ENCODE results near the gene FPGT. TPM values are rescaled to one million over a fixed set of nuclear protein-coding genes. Genes with fewer than 3 reads are reported as not detected.
"Not testable (repeated sequence)": the region's sequence is repeated elsewhere in the genome, so short reads cannot be mapped to it uniquely, and the experiment has no call there.

FPGT gene
- total RNA-seq, 3 donors from 2014 or later (not counting 1 experiment from before 2014, with no cell fraction given) = 3.0 to 5.4 (median 3.5) TPM

DNA sequence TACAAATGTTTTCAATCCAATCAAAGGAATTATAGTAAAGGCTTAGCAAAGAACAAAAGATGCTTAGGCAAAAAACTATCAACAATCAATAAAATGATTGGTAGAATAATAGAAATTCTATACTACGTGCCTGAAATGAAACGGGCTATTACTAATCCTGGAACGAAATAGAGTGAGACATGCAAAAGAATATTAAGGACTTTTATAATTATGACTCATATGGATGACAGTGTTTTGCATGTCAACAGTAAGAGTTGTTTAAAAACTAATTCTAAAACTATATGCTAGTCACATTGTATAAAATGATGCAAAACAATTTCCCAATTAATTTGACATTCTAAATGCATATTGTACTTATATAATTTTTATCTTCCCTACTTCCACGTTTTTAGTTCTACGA, 35.7 kb upstream of the FPGT start:
- Histone ChIP-seq H3K4me3 (ENCODE audit: low read length) (no peak overlapping the region), H3K27me3 (ENCODE audit: control insufficient read depth, insufficient read depth, low read length) (no peaks in the 10 kb centered on the region), H3K4me1 (ENCODE audit: control insufficient read depth, insufficient read depth, low read length) (no peaks in the 10 kb centered on the region), H3K27ac (ENCODE audit: low read length) (no peak overlapping the region), H3K9me3 (ENCODE audit: control insufficient read depth, insufficient read depth, low read length) (no peaks in the 10 kb centered on the region), H3K36me3 (ENCODE audit: control insufficient read depth, insufficient read depth, low read length) (no peaks in the 10 kb centered on the region)
- Mint-ChIP-seq H3K27ac (no peak overlapping the region), H3K4me1 (no peaks in the 10 kb centered on the region), H3K27me3 (ENCODE audit: low read depth in 2 of 2) (no peaks in the 10 kb centered on the region), H3K4me3 (no peak overlapping the region), H3K36me3 (no peaks in the 10 kb centered on the region), H3K9me3 (peaks cover 4 to 6% of the 10 kb centered on the region in 2 donors)
- no CpG with 5 or more reads among the region's 5 CpGs for WGBS (ENCODE audit: insufficient coverage)
- intact Hi-C loops (cut with micrococcal nuclease) = no loop called here
- no peak for DNase-seq
- no peak for ATAC-seq
- TF ChIP-seq, protein P1, sequence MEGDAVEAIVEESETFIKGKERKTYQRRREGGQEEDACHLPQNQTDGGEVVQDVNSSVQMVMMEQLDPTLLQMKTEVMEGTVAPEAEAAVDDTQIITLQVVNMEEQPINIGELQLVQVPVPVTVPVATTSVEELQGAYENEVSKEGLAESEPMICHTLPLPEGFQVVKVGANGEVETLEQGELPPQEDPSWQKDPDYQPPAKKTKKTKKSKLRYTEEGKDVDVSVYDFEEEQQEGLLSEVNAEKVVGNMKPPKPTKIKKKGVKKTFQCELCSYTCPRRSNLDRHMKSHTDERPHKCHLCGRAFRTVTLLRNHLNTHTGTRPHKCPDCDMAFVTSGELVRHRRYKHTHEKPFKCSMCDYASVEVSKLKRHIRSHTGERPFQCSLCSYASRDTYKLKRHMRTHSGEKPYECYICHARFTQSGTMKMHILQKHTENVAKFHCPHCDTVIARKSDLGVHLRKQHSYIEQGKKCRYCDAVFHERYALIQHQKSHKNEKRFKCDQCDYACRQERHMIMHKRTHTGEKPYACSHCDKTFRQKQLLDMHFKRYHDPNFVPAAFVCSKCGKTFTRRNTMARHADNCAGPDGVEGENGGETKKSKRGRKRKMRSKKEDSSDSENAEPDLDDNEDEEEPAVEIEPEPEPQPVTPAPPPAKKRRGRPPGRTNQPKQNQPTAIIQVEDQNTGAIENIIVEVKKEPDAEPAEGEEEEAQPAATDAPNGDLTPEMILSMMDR (IDR thresholded peaks at IDR 0.05) = no peak

DNA sequence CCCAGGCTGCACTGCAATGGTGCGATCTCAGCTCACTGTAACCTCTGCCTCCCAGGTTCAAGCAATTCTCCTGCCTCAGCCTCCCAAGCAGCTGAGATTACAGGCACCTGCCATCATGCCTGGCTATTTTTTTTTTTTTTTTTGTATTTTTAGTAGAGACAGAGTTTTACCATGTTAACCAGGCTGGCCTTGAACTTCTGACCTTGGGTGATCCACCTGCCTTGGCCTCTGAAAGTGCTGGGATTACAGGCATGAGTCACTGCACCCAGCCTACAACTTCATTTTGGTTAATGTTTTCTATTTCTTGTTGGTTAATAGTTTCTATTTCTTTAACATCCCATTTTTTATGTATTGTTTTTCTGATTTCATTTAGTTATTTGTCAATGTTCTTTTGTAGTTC, 23.6 kb upstream of the FPGT start:
- intact Hi-C loops (cut with micrococcal nuclease); ATAC-seq: not testable (repeated sequence)
- peaks cover 13 to 15% of the 10 kb centered on the region in 2 donors for H3K9me3 Mint-ChIP-seq

DNA sequence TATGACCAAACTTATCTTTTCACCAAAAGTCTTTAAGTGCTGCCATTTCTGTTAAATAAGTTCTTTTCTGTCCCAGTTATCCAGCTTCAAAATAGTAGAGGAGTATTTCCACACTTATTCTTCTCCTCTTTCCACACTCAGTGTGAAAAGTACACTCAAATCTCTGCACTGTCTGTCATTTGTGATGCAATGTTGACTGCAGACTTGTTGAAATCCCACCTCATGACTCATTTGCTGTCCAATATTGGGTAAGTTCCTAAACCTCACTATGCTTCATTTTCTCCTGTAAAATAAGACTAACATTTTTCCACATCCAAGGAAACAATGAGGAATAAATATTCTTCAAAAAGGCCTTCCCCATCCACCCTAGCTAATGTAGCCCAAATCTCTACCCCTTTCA, 17.6 kb upstream of the FPGT start:
- Mint-ChIP-seq H3K9me3 (peaks cover 1 to 4% of the 10 kb centered on the region in 2 donors), H3K27me3 (ENCODE audit: low read depth in 2 of 2) (no peaks in the 10 kb centered on the region), H3K4me3 (no peak overlapping the region), H3K4me1 (no peaks in the 10 kb centered on the region), H3K27ac (no peak overlapping the region), H3K36me3 (no peaks in the 10 kb centered on the region)
- Histone ChIP-seq H3K9me3 (ENCODE audit: control insufficient read depth, insufficient read depth, low read length) (no peaks in the 10 kb centered on the region), H3K4me3 (ENCODE audit: low read length) (no peak overlapping the region), H3K27ac (ENCODE audit: low read length) (no peak overlapping the region), H3K27me3 (ENCODE audit: control insufficient read depth, insufficient read depth, low read length) (no peaks in the 10 kb centered on the region), H3K4me1 (ENCODE audit: control insufficient read depth, insufficient read depth, low read length) (no peaks in the 10 kb centered on the region), H3K36me3 (ENCODE audit: control insufficient read depth, insufficient read depth, low read length) (no peaks in the 10 kb centered on the region)
- ATAC-seq (no peak), DNase-seq (no peak)
- intact Hi-C loops (cut with micrococcal nuclease) = no loop called here
- TF ChIP-seq, protein P1 (IDR thresholded peaks at IDR 0.05) = no peak

More for the DNA sequence above, 23.6 kb upstream of the FPGT start:
- not testable (repeated sequence) for H3K4me1 Mint-ChIP-seq; H3K27ac ChIP-seq (ENCODE audit: low read length); H3K4me3 Mint-ChIP-seq; H3K4me3 ChIP-seq (ENCODE audit: low read length); H3K36me3 ChIP-seq (ENCODE audit: control insufficient read depth, insufficient read depth, low read length); H3K27ac Mint-ChIP-seq; H3K9me3 ChIP-seq (ENCODE audit: control insufficient read depth, insufficient read depth, low read length); H3K27me3 Mint-ChIP-seq (ENCODE audit: low read depth in 2 of 2); H3K27me3 ChIP-seq (ENCODE audit: control insufficient read depth, insufficient read depth, low read length); DNase-seq; H3K4me1 ChIP-seq (ENCODE audit: control insufficient read depth, insufficient read depth, low read length)
- H3K36me3 Mint-ChIP-seq = peaks cover 10% of the 10 kb centered on the region
- WGBS (ENCODE audit: insufficient coverage) = 88% methylated on average over 1 of the region's 1 CpG

DNA sequence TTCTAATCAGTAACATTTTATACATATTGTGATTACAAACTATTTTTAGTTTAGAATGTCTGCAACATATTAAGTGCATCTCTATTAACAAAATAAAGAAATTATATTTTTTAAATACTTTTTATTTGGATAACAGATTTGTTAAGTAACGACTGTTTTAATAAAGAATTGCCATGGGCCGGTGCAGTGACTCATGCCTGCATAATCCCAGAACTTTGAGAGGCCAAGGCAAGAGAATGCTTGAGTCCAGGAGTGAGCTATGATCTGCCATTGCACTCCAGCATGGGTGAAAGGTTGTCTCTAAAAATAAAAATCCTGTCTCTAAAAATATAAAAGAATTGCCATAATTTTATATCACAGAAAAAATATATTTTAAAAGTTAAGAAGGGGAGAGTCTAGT, 4.1 kb upstream of the FPGT start:
- H3K9me3 Mint-ChIP-seq = no peaks in the 10 kb centered on the region
- TF ChIP-seq, protein P1 (IDR thresholded peaks at IDR 0.05) = no peak
- peaks cover 0 to 8% of the 10 kb centered on the region in 2 donors for H3K27me3 Mint-ChIP-seq (ENCODE audit: low read depth in 2 of 2)
- no peak for DNase-seq
- peaks cover 14 to 20% of the 10 kb centered on the region in 2 donors for H3K4me1 Mint-ChIP-seq
- H3K4me3 Mint-ChIP-seq = no peak overlapping the region
- H3K27me3 ChIP-seq (ENCODE audit: control insufficient read depth, insufficient read depth, low read length) = peaks cover 2% of the 10 kb centered on the region
- intact Hi-C loops (cut with micrococcal nuclease) = no loop called here
- 81% methylated on average over 2 of the region's 2 CpGs for WGBS (ENCODE audit: insufficient coverage)
- H3K9me3 ChIP-seq (ENCODE audit: control insufficient read depth, insufficient read depth, low read length) = no peaks in the 10 kb centered on the region
- H3K36me3 Mint-ChIP-seq = no peaks in the 10 kb centered on the region
- H3K4me3 ChIP-seq (ENCODE audit: low read length) = no peak overlapping the region
- ATAC-seq = no peak
- no peak overlapping the region for H3K27ac ChIP-seq (ENCODE audit: low read length)
- no peaks in the 10 kb centered on the region for H3K36me3 ChIP-seq (ENCODE audit: control insufficient read depth, insufficient read depth, low read length)
- H3K27ac Mint-ChIP-seq = no peak overlapping the region
- peaks cover 4% of the 10 kb centered on the region for H3K4me1 ChIP-seq (ENCODE audit: control insufficient read depth, insufficient read depth, low read length)
